Measurements from ENCODE around the gene COX6A2. TPM values are rescaled to one million over a fixed set of nuclear protein-coding genes. Genes with fewer than 3 reads are reported as not detected.
A peak's percentile ranks its signal among the peaks of the same experiment; 100 is the strongest.
"Not testable (repeated sequence)": the region's sequence is repeated elsewhere in the genome, so short reads cannot be mapped to it uniquely, and the experiment has no call there.

The COX6A2 gene
- total RNA-seq, 2 experiments from 2014 or later = not detected

- ATAC-seq (ENCODE audit: low read depth) (no peak), DNase-seq (no peak)
- Mint-ChIP-seq H3K27ac (no peak overlapping the region), H3K4me3 (no peak overlapping the region), H3K27me3 (no peaks in the 10 kb centered on the region), H3K4me1 (peaks cover 18% of the 10 kb centered on the region), H3K36me3 (no peaks in the 10 kb centered on the region), H3K9me3 (no peaks in the 10 kb centered on the region)
- POLR2A ChIA-PET = interaction anchor here (0.8 to 0.9 kb wide), 2 partner anchors 13 to 237 kb away, joined by 3 read pairs; partner anchors contain the start of gene PYCARD
Measured at GRCh38 chr16:31439519-31439918, 11.4 kb upstream of the COX6A2 start.

GRCh38 chr16:31439023-31439422 lies 10.9 kb upstream of the COX6A2 start:
- POLR2A ChIA-PET; H3K36me3 Mint-ChIP-seq; H3K9me3 Mint-ChIP-seq; DNase-seq; H3K27ac Mint-ChIP-seq; H3K4me3 Mint-ChIP-seq; ATAC-seq (ENCODE audit: low read depth); H3K27me3 Mint-ChIP-seq: not testable (repeated sequence)
- peaks cover 18% of the 10 kb centered on the region for H3K4me1 Mint-ChIP-seq

- no peak overlapping the region for H3K4me3 Mint-ChIP-seq
- peaks cover 20% of the 10 kb centered on the region for H3K4me1 Mint-ChIP-seq
- POLR2A ChIA-PET = interaction anchor here (0.5 kb wide), 1 partner anchor 236 kb away, joined by 3 read pairs; no protein-coding TSS in a partner anchor
- ATAC-seq (ENCODE audit: low read depth) (no peak), DNase-seq (no peak)
- H3K27me3 Mint-ChIP-seq = no peaks in the 10 kb centered on the region
- H3K36me3 Mint-ChIP-seq = no peaks in the 10 kb centered on the region
- no peaks in the 10 kb centered on the region for H3K9me3 Mint-ChIP-seq
- H3K27ac Mint-ChIP-seq = no peak overlapping the region
Measured at GRCh38 chr16:31438414-31438813, 10.3 kb upstream of the COX6A2 start.

- DNase-seq (no peak), ATAC-seq (ENCODE audit: low read depth) (no peak)
- no peaks in the 10 kb centered on the region for H3K27me3 Mint-ChIP-seq
- POLR2A ChIA-PET = interaction anchor here (1.2 kb wide), 1 partner anchor 256 kb away, joined by 3 read pairs; no protein-coding TSS in a partner anchor
- no peaks in the 10 kb centered on the region for H3K36me3 Mint-ChIP-seq
- H3K4me3 Mint-ChIP-seq = no peak overlapping the region
- H3K4me1 Mint-ChIP-seq = peaks cover 15% of the 10 kb centered on the region
- no peaks in the 10 kb centered on the region for H3K9me3 Mint-ChIP-seq
- no peak overlapping the region for H3K27ac Mint-ChIP-seq
Measured at GRCh38 chr16:31436221-31437045, 8.3 kb upstream of the COX6A2 start.

GRCh38 chr16:31435341-31436220 lies 7.4 kb upstream of the COX6A2 start:
- POLR2A ChIA-PET = no interaction called here
- Mint-ChIP-seq H3K9me3 (no peaks in the 10 kb centered on the region), H3K27me3 (no peaks in the 10 kb centered on the region), H3K4me3 (no peak overlapping the region), H3K4me1 (peaks cover 19% of the 10 kb centered on the region), H3K36me3 (no peaks in the 10 kb centered on the region), H3K27ac (no peak overlapping the region)
- ATAC-seq (ENCODE audit: low read depth) (no peak), DNase-seq (no peak)

- H3K9me3 Mint-ChIP-seq = no peaks in the 10 kb centered on the region
- peak overlapping the region; percentile 29 for H3K4me3 Mint-ChIP-seq
- ATAC-seq (ENCODE audit: low read depth) = peak; percentile 77
- peaks cover 5% of the 10 kb centered on the region for H3K27me3 Mint-ChIP-seq
- no peak for DNase-seq
- POLR2A ChIA-PET = interaction anchor here (1.5 kb wide), 1 partner anchor 9 kb away, joined by 8 read pairs; no protein-coding TSS in a partner anchor
- H3K27ac Mint-ChIP-seq = peak overlapping the region; percentile 50
- H3K4me1 Mint-ChIP-seq = peaks cover 25% of the 10 kb centered on the region
- H3K36me3 Mint-ChIP-seq = no peaks in the 10 kb centered on the region
Measured at GRCh38 chr16:31430380-31431052, 2.4 kb upstream of the COX6A2 start.

GRCh38 chr16:31429796-31430195 lies 1.6 kb upstream of the COX6A2 start:
- no peak for ATAC-seq (ENCODE audit: low read depth)
- Mint-ChIP-seq H3K27ac (no peak overlapping the region), H3K36me3 (peaks cover 2% of the 10 kb centered on the region), H3K4me3 (no peak overlapping the region), H3K27me3 (peaks cover 5% of the 10 kb centered on the region), H3K9me3 (peaks cover 2% of the 10 kb centered on the region), H3K4me1 (peaks cover 28% of the 10 kb centered on the region)
- DNase-seq = no peak
- POLR2A ChIA-PET = interaction anchor here (0.9 to 1.5 kb wide), 2 partner anchors 8 to 249 kb away, joined by 3 to 8 read pairs; no protein-coding TSS in a partner anchor

- POLR2A ChIA-PET = interaction anchor here (0.9 kb wide), 1 partner anchor 249 kb away, joined by 3 read pairs; no protein-coding TSS in a partner anchor
- Mint-ChIP-seq H3K9me3 (peaks cover 5% of the 10 kb centered on the region), H3K4me3 (no peak overlapping the region), H3K4me1 (peaks cover 30% of the 10 kb centered on the region), H3K27me3 (peaks cover 5% of the 10 kb centered on the region), H3K36me3 (peaks cover 5% of the 10 kb centered on the region), H3K27ac (no peak overlapping the region)
- ATAC-seq (ENCODE audit: low read depth) = no peak
- no peak for DNase-seq
Measured at GRCh38 chr16:31429314-31429713, 1.2 kb upstream of the COX6A2 start.

GRCh38 chr16:31428638-31429247 lies 583 bp upstream of the COX6A2 start:
- DNase-seq = no peak
- Mint-ChIP-seq H3K9me3 (peaks cover 5% of the 10 kb centered on the region), H3K4me3 (peak overlapping the region; percentile 5), H3K4me1 (peaks cover 36% of the 10 kb centered on the region), H3K27ac (no peak overlapping the region), H3K27me3 (peaks cover 5% of the 10 kb centered on the region), H3K36me3 (peaks cover 5% of the 10 kb centered on the region)
- no peak for ATAC-seq (ENCODE audit: low read depth)
- POLR2A ChIA-PET = no interaction called here

- Mint-ChIP-seq H3K9me3 (peaks cover 5% of the 10 kb centered on the region), H3K4me3 (no peak overlapping the region), H3K36me3 (peaks cover 6% of the 10 kb centered on the region), H3K27me3 (peaks cover 5% of the 10 kb centered on the region), H3K27ac (no peak overlapping the region), H3K4me1 (peaks cover 45% of the 10 kb centered on the region)
- ATAC-seq (ENCODE audit: low read depth) (peak; percentile 25), DNase-seq (peak; percentile 79)
- POLR2A ChIA-PET = no interaction called here
Measured at GRCh38 chr16:31427441-31428278, 500 bp downstream of the COX6A2 start.

GRCh38 chr16:31423801-31424200 lies 4.4 kb downstream of the COX6A2 start:
- ATAC-seq (ENCODE audit: low read depth) (no peak), DNase-seq (no peak)
- Mint-ChIP-seq H3K27ac (peak overlapping the region; percentile 68), H3K36me3 (peaks cover 11% of the 10 kb centered on the region), H3K9me3 (peaks cover 5% of the 10 kb centered on the region), H3K27me3 (peaks cover 5% of the 10 kb centered on the region), H3K4me3 (peak overlapping the region; percentile 4), H3K4me1 (peaks cover 57% of the 10 kb centered on the region)
- POLR2A ChIA-PET = no interaction called here

GRCh38 chr16:31423241-31423640 lies 4.9 kb downstream of the COX6A2 start:
- POLR2A ChIA-PET = no interaction called here
- peaks cover 5% of the 10 kb centered on the region for H3K27me3 Mint-ChIP-seq
- ATAC-seq (ENCODE audit: low read depth) (peak; percentile 20), DNase-seq (no peak)
- H3K36me3 Mint-ChIP-seq = peaks cover 14% of the 10 kb centered on the region
- peak overlapping the region; percentile 68 for H3K27ac Mint-ChIP-seq
- H3K4me1 Mint-ChIP-seq = peaks cover 61% of the 10 kb centered on the region
- H3K4me3 Mint-ChIP-seq = peak overlapping the region; percentile 45
- peaks cover 7% of the 10 kb centered on the region for H3K9me3 Mint-ChIP-seq
